CD4-positive, alpha-beta T cell (primary cell): ENCODE data around the gene CFAP61. TPM values are rescaled to one million over a fixed set of nuclear protein-coding genes. Genes with fewer than 3 reads are reported as not detected.

Experiments
- ATAC-seq: fragments of 200-7000 bp; cut with Tn5 transposase; one replicate; pipeline ENCODE4 v1.10.0; 2022; ENCODE audit warnings: mild to moderate bottlenecking; ENCODE audit not compliant: poor library complexity
- CTCF ChIA-PET: fragments of 350-600 bp; sonication (Branson Sonifier 250); formaldehyde crosslinking; loops from one replicate; lab custom pipeline; 2021; ENCODE audit warnings: antibody characterized with exemption, inconsistent platforms; lab: Charles Lee
- POLR2A ChIA-PET: fragments of 350-600 bp; sonication (Branson Sonifier 250); formaldehyde crosslinking; loops from one replicate; lab custom pipeline; 2021; ENCODE audit warnings: antibody characterized with exemption, inconsistent platforms; lab: Charles Lee
- DNase-seq, 14 experiments: peaks; one replicate each; pipeline ENCODE4 v3.0.0-alpha.2; 2013 to 2020; ENCODE audit warnings: mixed read lengths in 2 of 14
- H3K27ac ChIP-seq, 2 donors: one replicate each; pipeline versions ENCODE4 v1.5.1 to v1.7.0; 2013; ENCODE audit warnings: low read length in 2 of 2, low read depth in 1 of 2, mild to moderate bottlenecking in 1 of 2
- H3K27me3 ChIP-seq, 2 experiments: 1 replicate in 1 of 2; 2 replicates in 1 of 2; pipeline versions ENCODE4 v1.6.1 to v1.7.0; 2013; ENCODE audit warnings: low read length in 2 of 2, control low read depth in 1 of 2, mild to moderate bottlenecking in 1 of 2, moderate library complexity in 1 of 2; ENCODE audit not compliant: insufficient read depth in 2 of 2, control insufficient read depth in 1 of 2
- H3K36me3 ChIP-seq: one replicate; pipeline ENCODE4 v1.6.1; 2013; ENCODE audit warnings: low read length, control low read depth; ENCODE audit not compliant: insufficient read depth
- H3K4me1 ChIP-seq: one replicate; pipeline ENCODE4 v1.6.1; 2013; ENCODE audit warnings: low read length, control low read depth; ENCODE audit not compliant: insufficient read depth
- H3K4me3 ChIP-seq: one replicate; pipeline ENCODE4 v1.5.1; 2013; ENCODE audit warnings: mild to moderate bottlenecking, low read length, moderate library complexity
- H3K9me3 ChIP-seq, 2 experiments: 1 replicate in 1 of 2; 2 replicates in 1 of 2; pipeline versions ENCODE4 v1.6.1 to v1.7.0; 2013; ENCODE audit warnings: low read length in 2 of 2, mild to moderate bottlenecking in 2 of 2, control low read depth in 1 of 2, moderate library complexity in 1 of 2; ENCODE audit not compliant: control insufficient read depth in 1 of 2, insufficient read depth in 1 of 2
- H3K27ac Mint-ChIP-seq: one replicate; pipeline ENCODE4 v1.8.0; 2020; ENCODE audit warnings: mixed read lengths
- H3K27me3 Mint-ChIP-seq: one replicate; pipeline ENCODE4 v1.8.0; 2021; ENCODE audit warnings: mixed read lengths
- H3K36me3 Mint-ChIP-seq: one replicate; pipeline ENCODE4 v1.8.0; 2021; ENCODE audit warnings: low read depth, mixed read lengths
- H3K4me1 Mint-ChIP-seq: one replicate; pipeline ENCODE4 v1.8.0; 2021; ENCODE audit warnings: low read depth, mixed read lengths
- H3K4me3 Mint-ChIP-seq: one replicate; pipeline ENCODE4 v1.8.0; 2020; ENCODE audit warnings: mild to moderate bottlenecking, mixed read lengths
- H3K9me3 Mint-ChIP-seq: one replicate; pipeline ENCODE4 v1.8.0; 2020; ENCODE audit warnings: mixed read lengths
- intact Hi-C, 2 experiments: fragments of 100-400 bp; cut with DNase I in 1 of 2; cut with micrococcal nuclease in 1 of 2; formaldehyde crosslinking; loops; one replicate each; pipeline versions ENCODE4 v1.15.1 to v1.9.0; 2023 to 2025; cut with DNase I, micrococcal nuclease
- total RNA-seq, 174 experiments: library from RNA in 2 of 174; stranded (reverse) in 2 of 174; gene quantifications; one replicate each; pipeline ENCODE4 v1.2.3 and lab custom pipeline; 2021 to 2026
- TF ChIP-seq, protein P1 (sequence below): fragments of 200-600 bp; IDR thresholded peaks from one replicate; pipeline ENCODE4 v1.8.0; 2022; ENCODE audit warnings: antibody characterized with exemption, mild to moderate bottlenecking

The CFAP61 gene
- total RNA-seq, 2 experiments from 2014 or later, result not detected

DNA sequence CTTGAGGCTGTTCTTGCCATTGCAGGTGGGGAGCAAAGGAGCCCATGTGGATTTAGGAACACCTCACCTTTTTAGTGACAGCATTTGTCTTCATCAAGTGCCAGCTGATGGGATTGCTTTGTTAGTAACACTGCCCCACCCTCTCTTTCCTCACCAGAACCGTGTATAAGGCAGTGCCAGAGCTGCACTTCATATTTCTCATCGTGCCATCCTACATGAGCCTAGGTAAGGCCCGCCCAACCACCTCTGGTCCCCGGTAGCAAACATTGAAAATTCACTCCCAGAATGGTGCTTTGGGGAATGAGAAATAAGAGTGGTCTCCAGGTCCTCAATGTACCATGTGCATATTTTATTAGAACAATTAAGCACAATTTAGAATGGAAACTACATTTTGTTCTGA is 22.7 kb downstream of the CFAP61 start:
- Histone ChIP-seq H3K36me3 (no peaks in the 10 kb centered on the region), H3K27ac (no peak overlapping the region), H3K4me3 (no peak overlapping the region), H3K9me3 (no peaks in the 10 kb centered on the region), H3K27me3 (peaks cover 3 to 6% of the 10 kb centered on the region in 2 experiments), H3K4me1 (no peaks in the 10 kb centered on the region)
- DNase-seq (no peak), ATAC-seq (no peak)
- TF ChIP-seq, protein P1, sequence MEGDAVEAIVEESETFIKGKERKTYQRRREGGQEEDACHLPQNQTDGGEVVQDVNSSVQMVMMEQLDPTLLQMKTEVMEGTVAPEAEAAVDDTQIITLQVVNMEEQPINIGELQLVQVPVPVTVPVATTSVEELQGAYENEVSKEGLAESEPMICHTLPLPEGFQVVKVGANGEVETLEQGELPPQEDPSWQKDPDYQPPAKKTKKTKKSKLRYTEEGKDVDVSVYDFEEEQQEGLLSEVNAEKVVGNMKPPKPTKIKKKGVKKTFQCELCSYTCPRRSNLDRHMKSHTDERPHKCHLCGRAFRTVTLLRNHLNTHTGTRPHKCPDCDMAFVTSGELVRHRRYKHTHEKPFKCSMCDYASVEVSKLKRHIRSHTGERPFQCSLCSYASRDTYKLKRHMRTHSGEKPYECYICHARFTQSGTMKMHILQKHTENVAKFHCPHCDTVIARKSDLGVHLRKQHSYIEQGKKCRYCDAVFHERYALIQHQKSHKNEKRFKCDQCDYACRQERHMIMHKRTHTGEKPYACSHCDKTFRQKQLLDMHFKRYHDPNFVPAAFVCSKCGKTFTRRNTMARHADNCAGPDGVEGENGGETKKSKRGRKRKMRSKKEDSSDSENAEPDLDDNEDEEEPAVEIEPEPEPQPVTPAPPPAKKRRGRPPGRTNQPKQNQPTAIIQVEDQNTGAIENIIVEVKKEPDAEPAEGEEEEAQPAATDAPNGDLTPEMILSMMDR, result no peak
- Mint-ChIP-seq H3K4me1 (no peaks in the 10 kb centered on the region), H3K27ac (no peak overlapping the region), H3K9me3 (no peaks in the 10 kb centered on the region), H3K36me3 (no peaks in the 10 kb centered on the region), H3K27me3 (peaks cover 3% of the 10 kb centered on the region), H3K4me3 (no peak overlapping the region)
- intact Hi-C loops, result no loop called here
- ChIA-PET CTCF (interaction anchor here (0.6 kb wide), 1 partner anchor 34 kb away, joined by 3 read pairs; no protein-coding TSS in a partner anchor), POLR2A (no interaction called here)

DNA sequence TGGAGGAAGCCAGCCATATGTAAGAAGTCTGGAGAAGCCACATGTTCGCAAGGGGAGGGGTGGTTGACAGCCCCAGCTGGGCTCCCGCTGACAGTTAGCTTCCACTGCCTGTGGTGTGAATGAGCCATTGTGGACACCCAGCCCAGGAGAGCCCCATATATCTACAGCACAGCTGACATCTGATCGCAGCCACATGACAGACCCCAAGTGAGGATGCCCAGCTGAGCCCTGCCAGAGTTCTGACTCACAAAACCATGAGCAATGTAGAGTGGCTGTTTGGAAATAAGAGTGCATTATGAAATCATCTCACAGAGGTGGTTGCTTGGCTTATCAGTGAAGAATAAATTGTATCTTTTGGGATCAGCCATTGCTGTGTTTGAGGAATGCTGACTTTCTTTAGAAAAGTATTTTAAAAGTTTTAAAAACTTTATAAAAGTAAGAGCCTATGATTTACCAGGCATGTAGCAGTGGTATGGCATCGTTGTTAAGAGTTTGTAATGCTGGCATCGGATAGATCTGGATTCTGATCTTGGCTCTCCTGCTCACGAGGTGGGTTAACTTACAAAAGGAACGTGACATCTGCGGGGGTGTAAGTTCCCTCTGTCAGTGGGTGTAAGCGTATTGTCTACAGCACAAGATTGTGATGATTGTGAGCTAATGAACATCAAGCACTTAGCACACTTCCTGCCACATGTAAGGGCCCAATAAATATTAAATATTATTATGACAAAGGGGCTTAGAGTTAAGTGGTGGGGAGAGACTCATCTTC is 24.1 kb downstream of the CFAP61 start:
- TF ChIP-seq, protein P1, result no peak
- Mint-ChIP-seq H3K4me1 (no peaks in the 10 kb centered on the region), H3K36me3 (no peaks in the 10 kb centered on the region), H3K4me3 (no peak overlapping the region), H3K9me3 (no peaks in the 10 kb centered on the region), H3K27me3 (peaks cover 5% of the 10 kb centered on the region), H3K27ac (no peak overlapping the region)
- intact Hi-C loops, result no loop called here
- Histone ChIP-seq H3K36me3 (no peaks in the 10 kb centered on the region), H3K4me3 (no peak overlapping the region), H3K9me3 (no peaks in the 10 kb centered on the region), H3K27me3 (peaks cover 3 to 11% of the 10 kb centered on the region in 2 experiments), H3K4me1 (no peaks in the 10 kb centered on the region), H3K27ac (no peak overlapping the region)
- DNase-seq, result no peak
- POLR2A ChIA-PET, result no interaction called here
- CTCF ChIA-PET, result interaction anchor here (0.6 kb wide), 1 partner anchor 641 kb away, joined by 3 read pairs; no protein-coding TSS in a partner anchor
- ATAC-seq, result no peak

DNA sequence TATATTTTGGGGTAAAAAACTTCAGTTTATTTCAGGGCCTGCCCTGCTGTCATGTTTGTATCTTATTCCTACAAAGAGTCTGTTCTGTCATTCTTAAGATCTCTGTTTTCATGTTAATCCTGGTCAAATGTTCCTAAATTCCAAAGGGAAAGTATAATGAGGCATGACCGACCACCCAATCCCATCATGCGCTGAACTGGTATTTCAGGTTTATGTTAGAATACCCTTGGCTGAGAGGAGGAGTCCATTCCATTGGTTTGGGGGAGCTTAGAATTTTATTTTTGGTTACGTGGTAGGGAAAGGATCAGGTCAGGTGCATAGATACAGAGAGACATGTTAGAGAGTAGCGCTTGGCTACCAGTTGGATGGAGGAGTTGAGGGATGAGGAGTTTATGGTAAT is 25.7 kb downstream of the CFAP61 start:
- no peaks in the 10 kb centered on the region for H3K36me3 ChIP-seq
- Mint-ChIP-seq H3K4me3 (no peak overlapping the region), H3K9me3 (no peaks in the 10 kb centered on the region), H3K27me3 (peaks cover 16% of the 10 kb centered on the region), H3K36me3 (no peaks in the 10 kb centered on the region), H3K27ac (no peak overlapping the region), H3K4me1 (no peaks in the 10 kb centered on the region)
- ChIA-PET CTCF (interaction anchor here (0.6 kb wide), 1 partner anchor 160 kb away, joined by 3 read pairs; no protein-coding TSS in a partner anchor), POLR2A (no interaction called here)
- no peaks in the 10 kb centered on the region for H3K9me3 ChIP-seq
- intact Hi-C loops, result no loop called here
- ATAC-seq (no peak), DNase-seq (no peak)
- peaks cover 3 to 11% of the 10 kb centered on the region in 2 experiments for H3K27me3 ChIP-seq
- TF ChIP-seq, protein P1, result no peak
- no peak overlapping the region for H3K4me3 ChIP-seq
- no peaks in the 10 kb centered on the region for H3K4me1 ChIP-seq
- no peak overlapping the region for H3K27ac ChIP-seq
